NCI-H82 (cell line): Measurements from ENCODE around the gene NMB.
"Not testable (repeated sequence)": the region's sequence is repeated elsewhere in the genome, so short reads cannot be mapped to it uniquely, and the experiment has no call there.

Experiments used
- DNase-seq: peaks from one replicate; lab custom pipeline; 2025; lab: John Stamatoyannopoulos, UW

NMB gene

GRCh38 chr15:84654689-84655453 is 3.1 kb downstream of the NMB start:
- DNase-seq = peak; percentile 88

- peak; percentile 96 for DNase-seq
Measured at GRCh38 chr15:84653910-84654688, 3.9 kb downstream of the NMB start, which contains the start of gene WDR73. Gene WDR73 (minus strand): TSS chr15:84654283. CDS start chr15:84654274, 9 bp downstream.

GRCh38 chr15:84653584-84653909 is 4.5 kb downstream of the NMB start:
- DNase-seq = no peak

GRCh38 chr15:84649706-84650105 is 8.3 kb downstream of the NMB start:
- no peak for DNase-seq

DNA sequence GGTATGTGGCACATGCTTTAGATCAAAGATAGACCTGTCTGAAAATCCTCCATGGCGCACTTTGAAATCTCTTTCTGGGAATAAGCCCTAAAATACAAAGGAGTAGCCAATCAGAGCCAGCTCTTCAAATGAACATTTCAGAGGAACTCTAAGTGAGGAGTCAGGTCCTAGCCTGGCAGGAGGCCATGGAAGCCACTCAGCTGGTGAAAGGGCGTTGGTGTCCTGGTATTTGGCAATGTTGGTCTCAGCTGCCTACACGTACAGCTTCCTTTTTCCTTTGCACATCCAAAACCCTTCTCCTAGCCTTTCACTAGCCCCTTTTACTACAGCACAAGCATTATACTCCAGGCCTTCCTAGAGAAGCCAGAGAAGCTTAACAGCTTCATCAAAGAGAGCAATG is 9.5 kb downstream of the NMB start:
- no peak for DNase-seq

DNA sequence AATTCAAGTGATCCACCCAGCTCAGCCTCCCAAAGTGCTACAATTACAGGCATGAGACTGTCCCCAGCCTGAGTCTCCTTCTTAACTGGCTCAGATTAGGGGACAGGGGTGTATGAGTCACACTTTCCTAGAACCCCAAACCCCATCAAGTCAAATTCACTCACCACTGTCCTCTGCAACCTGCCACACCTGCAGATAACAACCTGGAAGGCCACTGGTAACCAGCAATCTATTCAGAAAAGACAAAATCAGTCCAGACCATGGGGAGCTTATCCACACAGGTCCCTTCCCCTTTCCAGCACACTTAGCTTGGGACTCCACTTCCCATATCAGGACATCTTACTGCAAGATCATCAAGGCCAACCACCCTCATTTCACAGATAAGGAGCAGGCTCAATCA is 10.3 kb downstream of the NMB start:
- no peak for DNase-seq

- no peak for DNase-seq
Measured at GRCh38 chr15:84645997-84646396, 12.0 kb downstream of the NMB start.

DNA sequence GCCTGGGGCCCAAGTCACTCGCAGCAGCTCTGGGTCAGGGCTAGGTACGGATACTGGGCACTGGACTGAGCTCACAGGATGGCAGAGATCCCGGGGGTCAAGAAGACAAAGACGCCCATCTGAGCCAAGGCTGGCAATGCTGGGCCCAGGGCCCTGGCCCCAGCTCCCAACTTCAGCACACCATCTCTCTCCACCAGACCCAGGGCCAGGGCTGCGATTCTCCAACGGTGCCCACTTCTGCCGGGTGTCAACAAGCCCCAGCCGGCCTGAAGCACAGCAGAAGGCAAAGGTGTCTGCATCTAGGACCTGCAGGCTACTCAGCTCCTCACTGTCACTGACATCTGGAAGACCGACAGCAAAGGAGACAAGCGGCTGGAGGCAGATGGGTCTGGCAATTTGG is 12.5 kb downstream of the NMB start:
- DNase-seq = no peak

GRCh38 chr15:84643838-84644237 is 14.2 kb downstream of the NMB start:
- no peak for DNase-seq

DNA sequence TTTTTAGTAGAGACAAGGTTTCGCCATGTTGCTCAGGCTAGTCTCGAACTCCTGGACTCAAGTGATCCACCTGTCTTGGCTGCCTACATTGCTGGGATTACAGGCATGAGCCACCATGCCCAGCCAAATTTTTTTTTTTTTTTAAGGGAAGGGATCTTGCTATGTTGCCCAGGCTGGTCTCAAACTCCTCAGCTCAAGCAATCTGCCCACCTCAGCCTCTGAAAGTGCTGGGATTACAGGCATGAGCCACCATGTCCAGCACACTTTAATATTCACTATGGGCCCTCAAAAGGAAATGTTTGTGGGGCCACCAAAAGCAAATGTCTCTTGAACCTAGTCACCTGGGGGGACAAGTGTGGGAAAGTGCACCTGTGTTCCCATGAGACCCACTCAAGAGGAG is 15.4 kb downstream of the NMB start:
- DNase-seq = not testable (repeated sequence)

DNA sequence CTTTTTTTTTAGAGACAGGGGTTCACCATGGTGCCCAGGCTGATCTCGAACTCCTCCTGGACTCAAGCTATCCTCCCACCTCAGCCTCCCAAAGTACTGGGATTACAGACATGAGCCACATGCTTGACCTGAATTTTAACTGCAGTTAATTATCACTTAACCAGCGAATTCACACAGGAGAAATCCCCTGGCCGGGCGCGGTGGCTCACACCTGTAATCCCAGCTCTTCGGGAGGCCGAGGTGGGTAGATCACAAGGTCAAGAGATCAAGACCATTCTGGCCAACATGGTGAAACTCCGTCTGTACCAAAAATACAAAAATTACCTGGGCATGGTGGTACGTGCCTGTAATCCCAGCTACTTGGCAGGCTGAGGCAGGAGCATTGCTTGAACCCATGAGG is 16.1 kb downstream of the NMB start:
- DNase-seq = not testable (repeated sequence)

- peak; percentile 36 for DNase-seq
Measured at GRCh38 chr15:84638103-84638502, 19.9 kb downstream of the NMB start.

DNA sequence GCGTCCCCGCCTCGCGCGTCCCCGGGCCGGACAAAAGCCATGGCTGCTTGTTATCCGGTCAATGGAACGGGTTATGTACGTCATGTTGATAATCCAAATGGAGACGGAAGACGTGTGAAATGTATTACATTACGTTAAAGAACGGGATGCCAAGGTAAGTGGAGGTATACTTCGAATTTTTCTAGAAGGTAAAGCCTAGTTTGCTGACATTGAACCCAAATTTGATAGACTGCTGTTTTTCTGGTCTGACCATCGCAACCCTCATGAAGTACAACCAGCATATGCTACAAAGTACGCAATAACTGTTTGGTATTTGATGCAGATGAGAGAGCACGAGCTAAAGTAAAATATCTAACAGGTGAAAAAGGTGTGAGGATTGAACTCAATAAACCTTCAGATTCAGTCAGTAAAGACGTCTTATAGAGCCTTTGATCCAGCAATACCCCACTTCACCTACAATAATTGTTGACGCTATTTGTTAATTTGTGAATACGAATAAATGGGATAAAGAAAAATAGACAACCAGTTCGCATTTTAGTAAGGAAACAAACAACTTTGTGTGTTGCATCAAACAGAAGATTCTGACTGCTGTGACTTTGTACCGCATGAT is 23.7 kb downstream of the NMB start:
- no peak for DNase-seq

- peak; percentile 53 for DNase-seq
Measured at GRCh38 chr15:84633311-84634227, 24.4 kb downstream of the NMB start.

DNA sequence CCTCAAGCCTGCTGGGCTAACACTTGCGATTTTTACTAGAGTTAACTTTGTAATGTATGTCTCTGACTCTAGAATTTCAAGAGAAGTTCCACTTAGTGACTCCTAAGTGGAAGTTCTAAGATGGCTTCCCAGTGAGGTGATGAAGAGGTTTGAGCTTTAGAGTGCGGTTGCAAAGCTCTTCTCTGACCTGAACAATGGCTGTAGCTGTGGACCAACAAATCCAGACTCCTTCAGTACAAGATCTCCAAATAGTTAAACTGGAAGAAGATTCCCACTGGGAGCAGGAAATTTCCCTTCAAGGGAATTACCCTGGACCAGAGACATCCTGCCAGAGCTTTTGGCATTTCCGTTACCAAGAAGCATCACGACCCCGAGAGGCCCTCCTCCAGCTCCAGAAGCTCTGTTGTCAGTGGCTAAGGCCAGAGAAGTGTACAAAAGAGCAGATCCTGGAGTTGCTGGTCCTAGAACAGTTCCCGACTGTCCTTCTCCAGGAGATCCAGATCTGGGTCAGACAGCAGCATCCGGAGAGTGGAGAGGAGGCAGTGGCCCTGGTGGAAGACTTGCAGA is 26.2 kb downstream of the NMB start:
- DNase-seq = no peak

DNA sequence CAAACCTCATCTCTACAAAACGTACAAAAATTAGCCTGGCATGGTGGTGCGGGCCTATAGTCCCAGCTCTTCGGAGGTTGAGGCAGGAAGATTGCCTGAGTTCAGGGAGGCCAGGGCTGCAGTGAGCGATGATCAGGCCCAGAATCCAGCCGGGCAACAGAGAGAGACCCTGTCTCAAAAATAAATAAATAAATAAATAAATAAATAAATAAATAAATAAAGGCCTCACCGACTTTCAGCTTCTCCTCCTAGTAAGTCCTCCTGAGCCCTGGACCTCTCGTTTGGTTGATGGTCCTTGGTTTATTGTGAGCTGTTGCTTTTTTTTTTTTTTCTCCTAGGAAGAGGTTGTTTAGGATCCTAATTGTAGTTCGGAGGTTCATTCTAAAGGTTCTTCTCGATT is 29.0 kb downstream of the NMB start:
- DNase-seq = no peak

- no peak for DNase-seq
Measured at GRCh38 chr15:84625123-84625522, 32.9 kb downstream of the NMB start.

GRCh38 chr15:84624359-84624758 is 33.6 kb downstream of the NMB start:
- no peak for DNase-seq

- no peak for DNase-seq
Measured at GRCh38 chr15:84621358-84621979, 36.5 kb downstream of the NMB start.

- DNase-seq = no peak
Measured at GRCh38 chr15:84620626-84621025, 37.4 kb downstream of the NMB start.

GRCh38 chr15:84616235-84616634 is 41.8 kb downstream of the NMB start:
- DNase-seq = no peak
